Measurements from ENCODE around the gene RASD2. TPM values are rescaled to one million over a fixed set of nuclear protein-coding genes. Genes with fewer than 3 reads are reported as not detected.

Gene RASD2
- total RNA-seq, 2 donors from 2014 or later, result 5.8 to 13.0 TPM

DNA sequence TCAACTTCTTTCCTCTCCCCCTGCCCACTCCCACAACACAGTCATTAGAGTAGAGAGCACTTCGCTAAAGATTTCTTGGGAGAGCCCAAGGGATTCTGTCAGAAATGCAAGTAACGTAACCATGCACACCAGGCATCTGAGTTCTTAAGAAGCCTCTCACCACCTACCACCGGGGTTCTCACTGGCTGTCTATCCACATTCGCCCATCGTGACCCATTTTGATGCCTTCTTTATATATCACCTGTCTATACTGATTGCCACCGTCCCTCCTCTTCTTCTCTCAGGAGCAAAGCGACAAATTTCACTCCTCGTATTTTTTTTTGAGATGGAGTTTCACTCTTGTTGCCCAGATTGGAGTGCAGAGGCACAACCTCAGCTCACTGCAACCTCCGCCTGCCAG, 23.9 kb upstream of the RASD2 start:
- DNase-seq (ENCODE audit: low spot score), result no peak
- intact Hi-C loops (cut with DNase I), result loop anchor here in 1 of 2 donors (1.0 kb wide), 1 partner anchor 21 kb away; no protein-coding TSS in a partner anchor

DNA sequence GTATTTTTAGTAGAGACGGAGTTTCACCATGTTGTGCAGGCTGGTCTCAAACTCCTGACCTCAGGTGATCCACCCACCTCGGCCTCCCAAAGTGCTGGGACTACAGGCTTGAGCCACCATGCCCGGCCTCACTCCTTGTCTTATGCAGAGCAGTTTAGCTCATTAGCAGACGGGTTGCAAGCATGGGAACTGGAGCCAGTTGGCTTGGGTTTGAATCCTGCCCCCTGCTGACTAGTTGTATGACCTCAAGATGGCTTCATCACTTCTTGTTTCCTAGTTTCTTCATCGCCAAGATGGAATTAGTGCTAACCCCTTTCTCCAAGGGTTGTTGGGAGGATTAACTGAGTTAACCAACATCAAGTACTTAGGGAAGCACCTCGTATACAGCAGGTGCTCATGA, 23.4 kb upstream of the RASD2 start:
- intact Hi-C loops (cut with DNase I), result no loop called here

DNA sequence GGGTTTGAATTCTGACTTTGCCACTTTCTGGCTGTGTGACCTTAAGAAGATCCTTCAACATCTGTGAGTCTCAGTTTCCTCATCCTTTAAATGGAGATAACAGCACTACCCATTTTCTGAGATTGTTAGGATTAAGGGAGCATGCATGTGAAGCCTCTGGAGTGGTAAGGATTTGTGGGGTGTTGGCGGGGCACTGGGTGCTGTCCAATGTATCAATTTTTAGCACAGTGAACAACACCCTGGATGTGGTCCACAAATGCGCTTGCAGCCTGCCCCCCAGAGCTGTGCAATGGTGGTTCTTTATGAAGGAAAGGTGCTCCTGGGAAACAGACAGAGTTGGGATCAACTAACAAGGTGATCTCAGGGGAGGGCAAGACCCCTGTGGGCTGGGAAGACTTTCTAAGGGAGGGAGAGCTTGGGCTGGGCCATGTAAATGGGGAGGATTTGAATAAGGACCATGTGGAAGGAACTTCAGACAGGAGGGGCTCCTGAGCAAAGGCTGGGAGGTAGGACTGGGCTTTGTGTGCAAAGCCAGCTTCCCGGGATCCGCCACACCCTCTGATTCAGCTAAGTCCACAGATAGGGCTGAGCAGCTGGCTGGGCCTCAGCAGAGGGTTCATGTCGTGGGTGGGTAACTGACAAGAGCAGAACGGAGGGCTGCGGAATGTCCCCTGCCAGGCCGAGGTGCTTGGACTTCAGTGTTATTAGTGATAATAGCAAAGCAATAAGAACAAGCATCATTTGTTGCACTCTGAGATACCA, 22.7 kb upstream of the RASD2 start:
- intact Hi-C loops (cut with DNase I), result no loop called here
- peak; percentile 80 for DNase-seq (ENCODE audit: low spot score)

More for the DNA sequence above, 23.4 kb upstream of the RASD2 start:
- no peak for DNase-seq (ENCODE audit: low spot score)

DNA sequence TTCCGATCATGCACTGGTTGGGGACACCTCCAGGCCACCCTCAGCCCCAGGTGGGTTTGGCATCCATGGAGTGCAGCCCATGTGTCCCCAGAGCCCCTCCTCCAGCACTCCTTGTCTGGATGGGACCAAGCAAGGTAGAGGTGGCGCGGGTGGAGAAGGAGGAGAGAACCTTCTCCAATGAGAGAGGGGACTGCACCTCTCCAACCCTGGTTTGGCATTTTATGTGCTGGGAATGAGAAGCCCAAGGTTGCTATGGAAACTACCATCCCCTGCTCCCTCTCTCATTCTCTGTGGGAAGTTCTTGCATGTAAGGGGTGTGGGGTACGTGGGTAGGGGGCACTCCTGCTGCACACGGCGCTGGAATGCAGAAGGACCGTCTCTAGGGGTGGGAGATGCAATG, 21.8 kb upstream of the RASD2 start:
- no peak for DNase-seq (ENCODE audit: low spot score)
- intact Hi-C loops (cut with DNase I), result no loop called here

DNA sequence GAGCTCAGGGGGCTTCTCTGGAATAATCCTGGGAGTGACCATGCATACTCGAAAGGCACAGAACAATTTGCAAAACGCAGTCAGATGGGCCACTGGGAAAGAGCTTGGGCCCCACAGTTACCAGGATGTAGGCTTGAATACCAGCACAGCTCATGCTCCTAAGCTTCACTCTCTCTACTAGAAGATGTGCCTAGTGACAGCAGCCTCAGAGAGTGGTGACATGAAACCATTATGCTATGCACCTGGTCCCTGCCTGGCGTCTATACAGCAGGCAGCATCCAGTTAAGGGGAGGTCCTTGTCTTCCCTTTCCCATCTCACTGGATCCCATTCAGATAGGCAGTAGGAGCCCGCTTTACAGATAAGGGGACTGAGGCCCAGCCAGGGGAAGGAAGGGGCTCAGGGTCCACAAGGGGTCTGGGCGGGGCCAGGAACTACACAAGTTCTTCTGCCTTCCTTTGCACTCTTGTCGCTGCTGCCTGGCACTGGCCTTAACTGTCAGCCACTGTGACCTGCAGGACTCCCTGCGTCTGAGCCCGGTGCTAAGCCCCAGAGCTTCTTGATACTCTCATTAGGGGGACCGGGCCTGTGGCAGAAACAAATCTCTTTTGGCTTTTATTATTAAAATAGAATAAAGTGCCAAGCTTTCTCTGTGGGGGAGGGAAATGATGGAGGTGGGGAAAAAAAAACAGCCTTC, 21.2 kb upstream of the RASD2 start:
- DNase-seq (ENCODE audit: low spot score), result peak; percentile 58
- intact Hi-C loops (cut with DNase I), result no loop called here

DNA sequence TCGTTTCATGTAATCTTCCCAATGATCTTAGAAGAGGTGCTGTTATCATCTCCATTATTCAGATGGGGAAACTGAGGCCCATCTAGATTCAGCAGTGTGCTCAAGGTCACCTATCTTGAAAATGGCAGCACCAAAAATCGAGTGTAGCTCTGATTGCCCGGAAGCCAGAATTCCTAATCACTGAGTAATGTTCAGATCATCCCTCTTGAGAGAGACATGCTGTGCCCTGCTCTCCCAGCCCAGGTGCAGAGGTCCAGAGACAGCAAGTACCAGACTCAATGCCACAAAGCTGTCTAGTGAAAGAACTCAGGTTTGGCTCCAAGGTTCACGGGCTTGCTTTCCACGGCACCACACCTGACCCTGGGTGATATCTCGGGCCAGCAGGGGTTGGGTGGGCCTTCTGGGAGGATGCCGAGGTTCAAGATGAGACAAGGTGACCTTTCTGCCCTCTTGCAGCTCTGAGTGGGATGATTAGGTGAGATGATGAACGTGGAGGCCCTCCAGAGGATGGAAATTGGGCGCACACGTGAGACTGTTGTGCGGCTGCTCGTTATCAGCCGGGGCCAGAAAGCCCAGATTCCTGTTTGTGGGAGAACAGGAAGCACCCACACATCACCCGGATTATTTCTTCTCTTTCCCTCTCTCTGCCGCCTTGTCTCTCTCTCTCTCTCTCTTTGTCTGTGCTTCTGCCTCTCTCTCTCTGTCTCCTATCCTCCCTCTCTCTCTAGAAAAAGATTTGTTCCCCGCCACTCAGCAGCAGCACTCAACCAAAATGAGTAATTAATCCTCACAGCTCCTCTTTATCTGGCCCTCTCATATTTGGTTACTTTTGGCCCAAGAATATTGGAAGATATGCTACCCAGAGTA, 19.0 kb upstream of the RASD2 start:
- DNase-seq (ENCODE audit: low spot score), result peak; percentile 36
- intact Hi-C loops (cut with DNase I), result no loop called here

DNA sequence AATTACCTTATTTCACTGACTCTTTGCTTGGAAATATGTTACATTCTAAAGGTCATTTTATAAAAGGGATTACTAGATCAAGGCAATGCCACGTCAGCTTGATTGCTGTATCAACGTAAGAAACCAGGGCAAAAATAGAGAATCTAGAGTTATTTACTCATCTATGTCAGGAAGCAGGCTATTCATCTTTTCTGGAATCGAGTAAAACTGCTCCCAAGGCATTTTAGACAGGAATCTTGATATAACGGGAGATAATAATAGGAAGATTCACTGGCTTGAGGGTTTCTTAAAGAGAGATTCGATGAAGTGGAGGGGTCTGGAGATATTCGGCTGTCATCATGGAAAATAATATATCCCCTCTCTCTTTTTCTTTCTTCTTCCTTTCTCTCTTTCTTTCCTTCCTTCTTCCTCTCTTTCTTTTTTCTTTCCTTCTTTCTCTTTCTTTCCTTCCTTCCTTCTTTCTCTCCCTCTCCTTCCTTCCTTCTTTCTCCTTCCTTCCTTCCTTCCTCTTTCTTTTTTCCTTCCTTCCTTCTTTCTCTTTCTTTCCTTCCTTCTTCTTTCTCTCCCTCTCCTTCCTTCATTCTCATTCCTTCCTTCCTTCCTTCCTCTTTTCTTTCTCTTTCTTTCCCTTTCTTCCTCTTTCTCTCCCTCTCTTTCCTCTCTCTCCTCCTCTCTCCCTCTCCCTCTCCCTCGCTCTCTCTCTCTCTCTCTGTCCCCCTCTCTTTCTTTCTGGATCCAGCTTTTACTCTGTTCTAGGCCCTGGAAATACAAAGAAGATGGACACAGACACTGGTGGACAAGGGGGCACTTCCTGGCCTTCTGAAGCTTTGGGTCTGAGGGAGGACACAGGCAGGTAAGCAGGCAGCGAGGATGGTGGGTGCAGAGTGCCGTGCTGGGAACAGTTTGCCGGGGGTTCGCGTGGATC, 18.1 kb upstream of the RASD2 start:
- no peak for DNase-seq (ENCODE audit: low spot score)
- intact Hi-C loops (cut with DNase I), result no loop called here

DNA sequence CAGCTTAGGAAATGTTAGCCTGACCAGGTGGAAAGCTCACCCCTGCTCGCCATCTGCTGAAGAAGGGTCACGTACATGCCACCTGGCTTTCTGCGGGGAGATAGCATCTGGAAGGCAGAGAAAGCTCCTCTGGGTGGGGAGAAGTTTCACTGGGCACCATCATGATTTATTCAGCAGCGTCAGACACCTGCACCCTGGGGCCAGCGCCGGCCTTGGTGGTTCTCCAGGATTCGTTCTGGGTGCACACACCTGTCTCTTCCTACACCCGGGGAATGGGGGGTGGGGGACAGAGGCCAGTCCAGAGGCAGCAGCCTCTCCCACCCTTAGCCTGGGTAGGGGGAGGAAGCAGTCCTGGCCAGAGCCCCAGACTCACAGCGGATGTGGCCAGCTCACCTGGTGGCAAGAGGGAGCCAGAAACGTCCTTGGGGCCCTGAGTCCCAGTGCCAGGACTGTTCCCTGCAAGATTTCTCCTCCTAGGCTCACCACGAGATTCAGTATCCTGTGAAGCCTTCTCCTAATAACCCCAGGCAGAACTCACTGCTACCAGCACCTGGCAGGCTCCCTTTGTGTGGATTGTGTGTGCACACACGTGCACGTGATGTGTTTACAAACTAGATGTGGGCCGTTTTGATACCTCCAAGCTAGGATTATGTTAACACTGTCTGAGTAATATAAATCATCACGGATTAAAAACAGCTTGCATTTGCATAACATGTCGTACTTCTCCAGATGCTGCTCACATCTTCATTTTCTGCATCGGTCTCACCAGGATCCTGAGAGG, 17.3 kb upstream of the RASD2 start:
- DNase-seq (ENCODE audit: low spot score), result peak; percentile 64
- intact Hi-C loops (cut with DNase I), result no loop called here

DNA sequence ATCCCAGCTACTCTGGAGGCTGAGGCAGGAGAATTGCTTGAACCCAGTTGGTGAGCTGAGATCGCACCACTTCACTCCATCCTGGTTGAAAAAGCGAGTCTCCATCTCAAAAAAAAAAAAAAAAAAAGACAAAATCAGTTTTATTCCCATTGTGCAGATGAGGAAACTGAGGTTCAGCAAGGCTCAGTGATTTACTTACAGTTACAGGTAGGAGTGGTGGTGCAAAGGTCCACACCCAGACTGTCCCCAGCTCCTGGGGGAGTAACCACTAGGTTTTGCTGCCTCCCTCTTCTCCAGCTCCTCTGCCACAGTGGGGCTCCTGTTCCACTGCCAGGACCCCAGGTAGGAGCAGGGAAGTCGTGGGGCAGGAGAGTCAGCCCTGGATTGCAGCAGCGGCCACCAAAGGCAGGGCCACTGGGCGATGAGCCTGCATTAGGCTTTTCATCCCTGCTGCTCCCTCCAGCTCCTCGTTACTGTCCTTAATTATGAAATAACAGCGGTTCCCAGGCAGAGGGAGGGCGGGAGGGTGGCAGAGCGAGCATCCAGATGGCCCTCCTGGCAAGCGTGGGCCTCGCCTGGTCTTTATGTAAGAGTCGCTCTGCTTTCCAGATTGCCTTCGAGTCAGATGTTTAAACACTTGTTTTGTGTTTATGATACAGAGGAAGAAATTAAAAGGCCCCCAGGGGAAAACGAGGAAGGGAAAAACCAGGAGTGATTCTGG, 15.5 kb upstream of the RASD2 start:
- intact Hi-C loops (cut with DNase I), result no loop called here
- peak; percentile 10 for DNase-seq (ENCODE audit: low spot score)

DNA sequence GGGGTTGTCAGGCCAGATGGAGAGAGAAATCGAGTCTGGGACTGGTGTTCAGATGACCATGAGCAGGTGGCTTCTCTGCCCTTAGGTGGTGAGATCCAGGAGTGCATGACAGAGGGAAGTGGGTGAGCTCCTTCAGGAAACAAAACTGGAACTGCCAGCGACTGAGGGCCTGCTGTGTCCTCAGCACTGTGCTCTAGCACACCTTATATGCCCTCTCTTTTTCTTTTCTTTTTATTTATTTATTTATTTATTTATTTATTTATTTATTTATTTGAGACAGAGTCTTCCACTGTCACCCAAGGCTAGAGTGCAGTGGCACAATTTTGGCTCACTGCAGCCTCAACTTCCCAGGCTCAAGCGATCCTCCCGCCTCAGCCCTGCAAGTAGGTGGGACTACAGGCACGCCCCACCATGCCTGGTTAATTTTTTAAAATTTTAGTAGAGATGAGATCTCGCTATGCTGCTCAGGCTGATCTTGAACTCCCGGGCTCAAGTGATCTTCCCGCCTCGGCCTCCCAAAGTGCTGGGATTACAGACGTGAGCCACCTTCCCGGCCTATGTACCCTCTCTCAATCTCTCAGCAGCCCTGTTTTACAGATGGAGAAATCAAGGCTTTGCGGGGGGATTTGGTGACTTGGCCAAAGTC, 14.8 kb upstream of the RASD2 start:
- DNase-seq (ENCODE audit: low spot score), result no peak
- intact Hi-C loops (cut with DNase I), result no loop called here

DNA sequence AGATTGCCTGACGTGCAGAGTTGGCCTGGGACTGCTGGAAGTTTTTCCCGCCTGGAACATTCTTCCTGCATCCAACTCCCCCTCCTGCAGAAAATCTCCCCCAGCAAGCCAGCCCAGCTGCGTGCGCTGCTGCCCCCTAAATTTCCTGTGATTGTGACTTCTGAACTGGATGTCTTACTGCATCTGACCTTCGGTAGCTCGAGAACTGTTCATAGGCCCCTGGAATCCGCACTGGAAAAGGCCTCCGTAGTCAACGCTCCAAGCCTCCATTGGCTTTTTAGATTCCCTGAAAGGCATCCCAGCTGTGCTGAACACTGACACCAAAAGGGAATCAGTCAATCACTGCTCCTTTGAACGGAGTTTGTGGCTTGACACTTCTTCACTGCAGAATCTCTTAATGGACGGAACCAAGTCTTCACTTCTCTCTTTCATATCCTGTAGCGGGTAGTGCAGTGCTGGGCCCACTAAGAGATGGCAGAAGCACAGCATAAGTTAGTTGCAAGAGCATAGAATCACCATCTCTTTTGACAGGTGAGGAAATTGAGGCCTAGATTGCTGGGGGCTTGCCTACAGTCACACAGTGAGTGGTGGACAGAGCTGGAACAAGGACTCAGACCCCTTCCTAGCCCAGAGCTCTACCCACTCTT, 14.2 kb upstream of the RASD2 start:
- intact Hi-C loops (cut with DNase I), result no loop called here
- no peak for DNase-seq (ENCODE audit: low spot score)

DNA sequence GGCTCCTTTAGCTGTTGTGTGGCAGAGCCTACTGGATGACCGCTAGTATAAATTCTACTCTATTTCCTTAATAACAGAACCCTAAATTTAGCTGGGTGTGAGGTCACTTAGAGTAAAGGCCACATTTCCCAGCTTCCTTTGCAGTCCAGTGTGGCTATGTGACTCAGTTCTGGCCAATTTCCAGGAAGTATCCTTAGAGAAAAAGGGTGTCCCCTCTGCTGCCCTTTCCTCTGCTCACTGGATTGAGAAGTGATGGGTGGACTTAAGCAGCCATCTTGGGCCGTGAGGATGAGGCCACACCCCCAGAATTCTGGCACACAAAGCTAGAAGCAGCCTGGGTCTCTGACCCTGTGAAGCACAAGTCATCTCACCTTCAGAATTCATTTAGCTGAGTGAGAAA, 11.7 kb upstream of the RASD2 start:
- intact Hi-C loops (cut with DNase I), result no loop called here
- DNase-seq (ENCODE audit: low spot score), result no peak

DNA sequence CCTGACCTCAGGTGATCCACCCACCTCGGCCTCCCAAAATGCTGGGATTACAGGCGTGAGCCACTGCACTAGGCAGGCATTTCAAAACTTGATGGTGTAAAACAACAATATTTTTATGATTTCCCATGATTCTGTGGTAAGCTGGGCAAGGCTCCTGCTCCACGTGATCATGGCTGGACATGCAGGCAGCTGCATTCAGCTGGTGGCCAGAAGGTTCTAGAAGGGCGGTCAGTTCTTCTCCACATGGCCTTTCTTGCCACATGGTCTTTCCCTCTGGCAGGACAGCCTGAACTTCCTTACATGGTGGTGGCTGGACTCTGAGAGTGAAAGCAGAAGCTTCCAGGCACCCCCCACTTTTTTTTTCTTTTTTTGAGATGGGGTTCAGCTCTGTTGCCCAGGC, 9.9 kb upstream of the RASD2 start:
- intact Hi-C loops (cut with DNase I), result no loop called here

DNA sequence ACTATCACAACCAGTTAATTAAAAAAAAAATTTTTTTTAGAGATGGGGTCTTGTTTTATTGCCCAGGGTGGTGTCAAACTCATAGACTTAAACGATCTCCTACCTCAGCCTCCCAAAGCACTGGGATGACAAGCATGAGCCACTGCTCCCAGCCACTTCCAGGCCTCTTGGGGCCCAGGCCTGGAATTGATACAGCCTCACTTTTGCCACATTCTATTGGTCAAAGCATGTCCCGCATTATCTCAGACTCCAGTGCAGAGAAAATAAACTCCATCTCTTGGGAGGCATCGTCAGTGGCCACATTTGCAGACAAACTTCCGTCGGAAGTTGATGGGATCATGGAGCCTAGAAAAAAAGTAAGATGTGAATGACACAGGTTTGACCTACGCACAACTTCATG, 9.4 kb upstream of the RASD2 start:
- intact Hi-C loops (cut with DNase I), result no loop called here
- DNase-seq (ENCODE audit: low spot score), result no peak

More for the DNA sequence above, 9.9 kb upstream of the RASD2 start:
- no peak for DNase-seq (ENCODE audit: low spot score)

DNA sequence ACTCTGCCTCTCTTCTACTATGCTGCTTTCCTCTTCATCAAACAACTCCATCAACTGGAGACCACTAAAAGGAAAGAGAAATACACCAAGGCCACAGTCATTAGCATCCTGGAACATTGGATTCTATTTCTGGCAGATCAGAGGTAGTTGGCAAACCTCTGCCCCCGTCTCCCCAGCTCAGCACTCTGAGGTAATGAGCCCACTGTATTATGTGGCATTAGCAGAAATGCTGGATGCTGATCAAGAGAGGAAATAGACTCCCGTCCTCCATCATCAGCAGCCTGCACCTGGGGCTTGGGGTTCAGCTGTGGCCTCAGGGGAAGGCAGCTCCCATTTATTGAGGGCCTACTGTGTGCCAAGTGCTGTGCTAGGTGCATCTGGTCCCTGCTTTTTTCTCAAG, 9.0 kb upstream of the RASD2 start:
- DNase-seq (ENCODE audit: low spot score), result no peak
- intact Hi-C loops (cut with DNase I), result no loop called here

DNA sequence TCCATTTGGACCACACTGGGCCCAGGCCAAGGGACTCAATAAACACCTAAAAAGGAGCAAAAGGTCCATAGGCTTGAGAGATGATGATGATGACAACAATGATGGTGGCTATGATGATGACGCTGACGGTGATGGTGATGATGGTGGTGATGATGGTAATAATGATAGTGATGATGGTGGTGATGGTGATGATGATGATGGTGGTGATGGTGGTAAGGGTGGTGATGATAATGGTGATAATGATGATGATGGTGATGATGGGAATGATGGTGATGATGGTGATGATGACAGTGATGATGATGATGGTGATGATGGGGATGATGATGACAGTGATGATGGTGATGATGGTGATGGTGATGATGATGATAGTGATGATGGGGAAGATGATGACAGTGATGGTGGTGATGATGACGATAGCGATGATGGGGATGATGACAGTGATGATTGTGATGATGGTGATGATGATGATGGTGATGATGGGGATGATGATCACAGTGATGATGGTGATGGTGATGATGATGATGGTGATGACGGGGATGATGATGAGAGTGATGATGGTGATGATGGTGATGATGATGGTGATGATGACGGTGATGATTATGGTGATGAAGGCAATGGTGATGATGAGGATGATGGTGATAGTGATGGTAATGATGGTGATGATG, 7.1 kb upstream of the RASD2 start:
- intact Hi-C loops (cut with DNase I), result no loop called here

More for the DNA sequence above, 7.1 kb upstream of the RASD2 start:
- DNase-seq (ENCODE audit: low spot score), result no peak

Data from posterior vena cava (tissue), 2 donors.